Esophagus muscularis mucosa (tissue), 4 donors: Measurements from ENCODE around the gene SACS.

Experiments used
- EP300 ChIP-seq: sonication (generic); formaldehyde crosslinking; IDR thresholded peaks from one replicate; pipeline ENCODE4 v1.6.1; 2017; ENCODE audit warnings: antibody characterized with exemption
- POLR2A ChIP-seq: fragments of 450-650 bp; IDR thresholded peaks from one replicate; pipeline ENCODE4 v1.6.1; 2017; ENCODE audit warnings: antibody characterized with exemption, moderate library complexity, mild to moderate bottlenecking, low read depth
- POLR2AphosphoS5 ChIP-seq, 2 donors: sonication (generic); formaldehyde crosslinking; IDR thresholded peaks; one replicate each; pipeline ENCODE4 v1.6.1; 2017; ENCODE audit warnings: antibody characterized with exemption in 2 of 2
- TF ChIP-seq, protein P1 (sequence below), 3 experiments: fragments of 200-600 bp in 2 of 3; fragments of 450-650 bp in 1 of 3; sonication (generic) in 2 of 3; IDR thresholded peaks; one replicate each; pipeline ENCODE4 v1.5.1; 2017 to 2019; ENCODE audit warnings: antibody characterized with exemption in 3 of 3, mild to moderate bottlenecking in 2 of 3, moderate library complexity in 1 of 3

GRCh38 chr13:23434491-23434890 is 989 bp upstream of the SACS start:
- TF ChIP-seq, protein P1, sequence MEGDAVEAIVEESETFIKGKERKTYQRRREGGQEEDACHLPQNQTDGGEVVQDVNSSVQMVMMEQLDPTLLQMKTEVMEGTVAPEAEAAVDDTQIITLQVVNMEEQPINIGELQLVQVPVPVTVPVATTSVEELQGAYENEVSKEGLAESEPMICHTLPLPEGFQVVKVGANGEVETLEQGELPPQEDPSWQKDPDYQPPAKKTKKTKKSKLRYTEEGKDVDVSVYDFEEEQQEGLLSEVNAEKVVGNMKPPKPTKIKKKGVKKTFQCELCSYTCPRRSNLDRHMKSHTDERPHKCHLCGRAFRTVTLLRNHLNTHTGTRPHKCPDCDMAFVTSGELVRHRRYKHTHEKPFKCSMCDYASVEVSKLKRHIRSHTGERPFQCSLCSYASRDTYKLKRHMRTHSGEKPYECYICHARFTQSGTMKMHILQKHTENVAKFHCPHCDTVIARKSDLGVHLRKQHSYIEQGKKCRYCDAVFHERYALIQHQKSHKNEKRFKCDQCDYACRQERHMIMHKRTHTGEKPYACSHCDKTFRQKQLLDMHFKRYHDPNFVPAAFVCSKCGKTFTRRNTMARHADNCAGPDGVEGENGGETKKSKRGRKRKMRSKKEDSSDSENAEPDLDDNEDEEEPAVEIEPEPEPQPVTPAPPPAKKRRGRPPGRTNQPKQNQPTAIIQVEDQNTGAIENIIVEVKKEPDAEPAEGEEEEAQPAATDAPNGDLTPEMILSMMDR (IDR thresholded peaks at IDR 0.05), result no peak
- no peak for TF ChIP-seq POLR2AphosphoS5 (IDR thresholded peaks at IDR 0.05)
- no peak for TF ChIP-seq POLR2A
- no peak for TF ChIP-seq EP300
